Esophagus muscularis mucosa (tissue), 4 donors: ENCODE data around the gene CRYBG2. TPM values are rescaled to one million over a fixed set of nuclear protein-coding genes. Genes with fewer than 3 reads are reported as not detected.
"Not testable (repeated sequence)": the region's sequence is repeated elsewhere in the genome, so short reads cannot be mapped to it uniquely, and the experiment has no call there.

Experiments used
- DNase-seq: peaks from one replicate; pipeline ENCODE4 v3.0.0-alpha.2; 2017; ENCODE audit errors: extremely low spot score
- H3K27ac ChIP-seq, 4 donors: fragments of 200-600 bp; sonication (generic); replicated peaks in 1 of 4; 1 replicate in 3 of 4; 2 replicates in 1 of 4; pipeline ENCODE4 v1.5.1; 2016 to 2019; ENCODE audit warnings: mild to moderate bottlenecking in 1 of 4
- H3K27me3 ChIP-seq, 4 donors: fragments of 200-600 bp; sonication (generic); one replicate each; pipeline versions ENCODE4 v1.5.1 to v1.6.0; 2016 to 2019
- H3K36me3 ChIP-seq, 4 donors: fragments of 200-600 bp; sonication (generic); one replicate each; pipeline ENCODE4 v1.5.1; 2016 to 2019
- H3K4me1 ChIP-seq, 4 donors: fragments of 200-600 bp; sonication (generic); one replicate each; pipeline ENCODE4 v1.5.1; 2016 to 2019
- H3K4me3 ChIP-seq, 4 donors: fragments of 200-600 bp; sonication (generic); 1 replicate in 2 of 4; 2 replicates in 2 of 4; pipeline ENCODE4 v1.5.1; 2016 to 2019; ENCODE audit warnings: mild to moderate bottlenecking in 4 of 4, moderate library complexity in 1 of 4
- H3K9me3 ChIP-seq, 4 donors: fragments of 200-600 bp; sonication (generic); 1 replicate in 3 of 4; 2 replicates in 1 of 4; pipeline ENCODE4 v1.5.1; 2016 to 2019
- EP300 ChIP-seq: sonication (generic); formaldehyde crosslinking; IDR thresholded peaks from one replicate; pipeline ENCODE4 v1.6.1; 2017; ENCODE audit warnings: antibody characterized with exemption
- POLR2A ChIP-seq: fragments of 450-650 bp; IDR thresholded peaks from one replicate; pipeline ENCODE4 v1.6.1; 2017; ENCODE audit warnings: antibody characterized with exemption, moderate library complexity, mild to moderate bottlenecking, low read depth
- POLR2AphosphoS5 ChIP-seq, 2 donors: sonication (generic); formaldehyde crosslinking; IDR thresholded peaks; one replicate each; pipeline ENCODE4 v1.6.1; 2017; ENCODE audit warnings: antibody characterized with exemption in 2 of 2
- WGBS: methylation state at CpG from one replicate; pipeline ENCODE4 v1.1.5; 2018; 5-methylcytosine and 5-hydroxymethylcytosine counted together
- intact Hi-C: fragments of 100-400 bp; cut with DNase I; formaldehyde crosslinking; loops from one replicate; pipeline ENCODE4 v1.15.1; 2023
- total RNA-seq, 4 donors: library from RNA; depleted of rRNA; stranded (reverse); fragments of >200 nt; gene quantifications; one replicate each; pipeline versions ENCODE4 v1.1.0 to v1.2.1, GENCODE V29; 2016
- TF ChIP-seq, protein P1 (sequence below), 3 experiments: fragments of 200-600 bp in 2 of 3; fragments of 450-650 bp in 1 of 3; sonication (generic) in 2 of 3; IDR thresholded peaks; one replicate each; pipeline ENCODE4 v1.5.1; 2017 to 2019; ENCODE audit warnings: antibody characterized with exemption in 3 of 3, mild to moderate bottlenecking in 2 of 3, moderate library complexity in 1 of 3

The CRYBG2 gene
- total RNA-seq, 4 donors from 2014 or later = 0.42 to 0.86 TPM; not detected in 2

DNA sequence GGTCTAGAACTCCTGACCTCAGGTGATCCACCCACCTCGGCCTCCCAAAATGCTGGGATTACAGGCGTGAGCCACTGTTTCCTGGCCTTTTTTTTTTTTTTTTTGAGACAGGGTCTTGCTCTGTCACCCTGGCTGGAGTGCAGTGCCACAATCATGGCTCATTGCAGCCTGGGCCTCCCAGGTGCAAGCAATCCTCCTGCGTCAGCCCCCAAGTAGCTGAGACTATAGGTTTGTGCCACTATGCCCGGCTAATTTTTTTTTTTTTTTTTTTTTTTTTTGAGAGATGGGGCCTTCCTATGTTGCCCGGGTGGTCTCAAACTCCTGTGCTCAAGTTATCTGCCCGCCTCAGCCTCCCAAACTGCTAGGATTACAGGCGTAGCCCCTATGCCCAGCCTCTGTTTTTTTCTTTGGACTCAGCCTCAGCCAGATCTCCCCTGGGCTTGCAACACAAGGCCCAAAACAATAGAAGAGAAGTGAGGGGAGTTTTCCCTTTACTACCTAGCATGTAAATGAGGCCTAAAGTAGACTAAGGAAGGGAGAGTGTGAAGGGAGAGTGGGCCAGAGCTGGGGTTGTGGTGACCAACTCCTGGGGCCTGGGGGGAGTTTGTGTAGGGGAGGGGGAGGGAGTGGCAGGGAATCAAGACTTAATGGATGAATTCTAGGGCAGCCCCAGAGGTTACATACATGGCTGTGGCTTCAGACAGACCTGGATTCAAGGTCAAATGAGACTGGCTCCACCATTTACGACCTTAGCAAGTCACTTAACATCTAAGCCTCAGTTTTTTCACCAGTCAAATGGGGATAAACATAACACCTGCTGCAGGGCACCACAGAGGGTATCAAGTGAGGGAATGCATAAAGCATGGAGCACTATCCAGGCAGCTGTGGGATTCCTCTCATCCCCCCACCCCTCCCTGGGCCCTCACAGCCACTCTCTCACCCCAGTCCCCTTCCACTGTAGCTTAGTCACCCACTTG, 37.8 kb downstream of the CRYBG2 start:
- H3K4me3 ChIP-seq = no peak overlapping the region
- TF ChIP-seq POLR2A (no peak), EP300 (no peak), POLR2AphosphoS5 (IDR thresholded peaks at IDR 0.05) (no peak)
- TF ChIP-seq, protein P1, sequence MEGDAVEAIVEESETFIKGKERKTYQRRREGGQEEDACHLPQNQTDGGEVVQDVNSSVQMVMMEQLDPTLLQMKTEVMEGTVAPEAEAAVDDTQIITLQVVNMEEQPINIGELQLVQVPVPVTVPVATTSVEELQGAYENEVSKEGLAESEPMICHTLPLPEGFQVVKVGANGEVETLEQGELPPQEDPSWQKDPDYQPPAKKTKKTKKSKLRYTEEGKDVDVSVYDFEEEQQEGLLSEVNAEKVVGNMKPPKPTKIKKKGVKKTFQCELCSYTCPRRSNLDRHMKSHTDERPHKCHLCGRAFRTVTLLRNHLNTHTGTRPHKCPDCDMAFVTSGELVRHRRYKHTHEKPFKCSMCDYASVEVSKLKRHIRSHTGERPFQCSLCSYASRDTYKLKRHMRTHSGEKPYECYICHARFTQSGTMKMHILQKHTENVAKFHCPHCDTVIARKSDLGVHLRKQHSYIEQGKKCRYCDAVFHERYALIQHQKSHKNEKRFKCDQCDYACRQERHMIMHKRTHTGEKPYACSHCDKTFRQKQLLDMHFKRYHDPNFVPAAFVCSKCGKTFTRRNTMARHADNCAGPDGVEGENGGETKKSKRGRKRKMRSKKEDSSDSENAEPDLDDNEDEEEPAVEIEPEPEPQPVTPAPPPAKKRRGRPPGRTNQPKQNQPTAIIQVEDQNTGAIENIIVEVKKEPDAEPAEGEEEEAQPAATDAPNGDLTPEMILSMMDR (IDR thresholded peaks at IDR 0.05) = no peak
- peaks cover 4 to 16% (median 9%) of the 10 kb centered on the region in 4 donors for H3K4me1 ChIP-seq
- H3K27me3 ChIP-seq = peaks cover 0 to 12% (median 2%) of the 10 kb centered on the region in 4 donors
- H3K9me3 ChIP-seq = no peaks in the 10 kb centered on the region
- no peak overlapping the region for H3K27ac ChIP-seq
- WGBS = 81% methylated on average over 8 of the region's 8 CpGs
- DNase-seq = no peak
- H3K36me3 ChIP-seq = no peaks in the 10 kb centered on the region
- intact Hi-C loops = no loop called here

GRCh38 chr1:26314501-26314900, 39.4 kb downstream of the CRYBG2 start:
- intact Hi-C loops = no loop called here
- H3K9me3 ChIP-seq = no peaks in the 10 kb centered on the region
- no peak overlapping the region for H3K4me3 ChIP-seq
- no peak overlapping the region for H3K27ac ChIP-seq
- no peaks in the 10 kb centered on the region for H3K36me3 ChIP-seq
- peaks cover 0 to 12% (median 7%) of the 10 kb centered on the region in 4 donors for H3K4me1 ChIP-seq
- 80% methylated on average over 5 of the region's 5 CpGs for WGBS
- DNase-seq = no peak
- H3K27me3 ChIP-seq = peaks cover 0 to 7% (median 0%) of the 10 kb centered on the region in 4 donors
- no peak for TF ChIP-seq POLR2A
- no peak for TF ChIP-seq EP300
- TF ChIP-seq, protein P1 (IDR thresholded peaks at IDR 0.05) = no peak
- no peak for TF ChIP-seq POLR2AphosphoS5 (IDR thresholded peaks at IDR 0.05)

DNA sequence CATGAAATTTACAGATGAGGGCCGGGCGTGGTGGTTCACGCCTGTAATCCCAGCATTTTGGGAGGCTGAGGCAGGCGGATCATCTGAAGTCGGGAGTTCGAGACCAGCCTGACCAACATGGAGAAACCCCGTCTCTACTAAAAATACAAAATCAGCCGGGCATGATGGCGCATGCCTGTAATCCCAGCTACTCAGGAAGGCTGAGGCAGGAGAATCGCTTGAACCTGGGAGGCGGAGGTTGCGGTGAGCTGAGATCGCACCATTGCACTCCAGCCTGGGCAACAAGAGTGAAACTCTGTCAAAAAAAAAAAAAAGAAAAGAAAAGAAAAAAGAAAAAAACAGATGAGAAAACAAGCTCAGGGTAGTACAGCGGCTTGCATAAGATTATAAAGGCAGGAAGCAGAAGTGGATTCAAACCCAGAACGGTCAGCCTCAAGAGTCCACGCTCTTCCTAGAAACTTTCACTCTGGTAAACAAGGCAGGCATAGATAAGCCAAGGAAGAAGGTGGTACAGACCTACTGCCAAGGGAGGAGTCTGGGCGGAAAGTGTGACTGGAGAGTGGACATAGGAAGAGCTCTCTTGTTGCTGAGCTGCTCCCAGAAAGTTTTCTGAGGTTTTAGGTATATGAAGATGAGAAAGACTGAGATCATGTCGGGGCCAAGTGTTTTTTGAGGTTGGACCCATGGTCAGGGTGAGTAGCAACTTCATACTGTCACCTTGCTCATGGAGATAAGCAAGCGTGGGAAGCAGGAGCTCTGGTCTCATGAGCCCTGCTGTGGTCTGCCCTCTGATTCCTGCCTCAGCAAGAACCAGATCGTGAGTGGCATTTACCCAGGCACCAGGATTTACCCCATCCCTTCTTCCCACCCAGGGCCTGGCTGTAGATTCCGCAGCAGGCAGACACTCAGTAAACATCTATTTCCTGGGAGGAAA, 45.7 kb downstream of the CRYBG2 start:
- DNase-seq, H3K27me3 ChIP-seq, intact Hi-C loops, H3K4me3 ChIP-seq, H3K9me3 ChIP-seq, H3K27ac ChIP-seq, H3K36me3 ChIP-seq: not testable (repeated sequence)
- WGBS = 85% methylated on average over 21 of the region's 21 CpGs
- peaks cover 8 to 21% (median 14%) of the 10 kb centered on the region in 4 donors for H3K4me1 ChIP-seq

- 52% methylated on average over 6 of the region's 6 CpGs for whole genome bisulfite sequencing
- intact Hi-C loops = no loop called here
- H3K4me1 ChIP-seq = peaks cover 8 to 25% (median 14%) of the 10 kb centered on the region in 4 donors
- no peak overlapping the region for H3K4me3 ChIP-seq
- no peaks in the 10 kb centered on the region for H3K9me3 ChIP-seq
- no peaks in the 10 kb centered on the region for H3K27me3 ChIP-seq
- TF ChIP-seq POLR2AphosphoS5 (IDR thresholded peaks at IDR 0.05) = no peak
- TF ChIP-seq POLR2A = no peak
- TF ChIP-seq EP300 = no peak
- TF ChIP-seq, protein P1 (IDR thresholded peaks at IDR 0.05) = no peak
- DNase-seq = no peak
- no peaks in the 10 kb centered on the region for H3K36me3 ChIP-seq
- peak overlapping the region in 3 of 4 donors; percentile 63 to 76 (median 75) for H3K27ac ChIP-seq
These were observed 46.6 kb downstream of the CRYBG2 start for GRCh38 chr1:26307363-26307781.
